Measurements from ENCODE around the gene EFCAB5. TPM values are rescaled to one million over a fixed set of nuclear protein-coding genes. Genes with fewer than 3 reads are reported as not detected.

EFCAB5 gene
- polyA plus RNA-seq, 1 donor from 2014 or later, result 1.0 TPM

DNA sequence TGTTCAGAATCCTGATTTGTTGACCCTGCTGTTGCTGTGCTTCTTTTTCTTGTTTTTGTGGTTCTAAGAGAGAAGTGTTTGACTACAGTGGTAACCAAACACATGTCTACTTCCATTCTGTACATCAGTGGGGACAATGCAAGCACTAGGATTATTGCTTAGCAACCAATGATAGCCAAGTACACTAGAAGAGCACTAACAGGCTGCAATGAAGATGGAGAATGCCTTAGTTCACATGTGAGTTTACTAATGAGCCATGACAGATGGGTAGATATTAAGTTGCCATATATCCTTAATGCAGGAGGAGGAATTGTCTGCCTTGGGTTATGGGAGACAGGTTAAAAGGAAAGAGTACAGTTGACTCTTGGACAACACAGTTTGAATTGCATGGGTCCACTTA lies 8.3 kb downstream of the EFCAB5 start:
- H3K9ac ChIP-seq (ENCODE audit: low read length), result no peak overlapping the region
- no peak overlapping the region for H3K27ac ChIP-seq (ENCODE audit: low read length)
- peaks cover 12% of the 10 kb centered on the region for H3K27me3 ChIP-seq (ENCODE audit: insufficient read depth, low read depth, low read length)
- no peaks in the 10 kb centered on the region for H4K20me1 ChIP-seq (ENCODE audit: insufficient read depth)
- no peaks in the 10 kb centered on the region for H3K36me3 ChIP-seq (ENCODE audit: insufficient read depth, low read length)
- no peak overlapping the region for H2AFZ ChIP-seq (ENCODE audit: low read depth, low read length)
- H3K4me3 ChIP-seq (ENCODE audit: low read length), result no peak overlapping the region
- peaks cover 6% of the 10 kb centered on the region for H3K9me3 ChIP-seq (ENCODE audit: low read length)
- no peaks in the 10 kb centered on the region for H3K9me2 ChIP-seq (ENCODE audit: insufficient read depth, low read length)
- no peak overlapping the region for H3K4me2 ChIP-seq (ENCODE audit: low read length)
- H3F3A ChIP-seq (ENCODE audit: insufficient read depth, low read length, poor library complexity, severe bottlenecking), result no peaks in the 10 kb centered on the region
- no peaks in the 10 kb centered on the region for H3K79me2 ChIP-seq (replicated peaks; ENCODE audit: insufficient read depth, low read length)
- TF ChIP-seq MXI1 (conservative IDR thresholded peaks at IDR 0.05; ENCODE audit: poor library complexity, severe bottlenecking) (no peak), EZH2 (IDR thresholded peaks at IDR 0.05; ENCODE audit: borderline replicate concordance, insufficient read depth, low read length, poor library complexity, severe bottlenecking) (no peak), SMC3 (conservative IDR thresholded peaks at IDR 0.05; ENCODE audit: poor library complexity) (no peak), CTCF (IDR thresholded peaks at IDR 0.05; ENCODE audit: poor library complexity, severe bottlenecking) (no peak), POLR2AphosphoS5 (IDR thresholded peaks at IDR 0.05) (no peak), EP300 (conservative IDR thresholded peaks at IDR 0.05; ENCODE audit: poor library complexity, severe bottlenecking) (no peak), RAD21 (conservative IDR thresholded peaks at IDR 0.05) (no peak), REST (IDR thresholded peaks at IDR 0.05; ENCODE audit: borderline replicate concordance) (no peak)

GRCh38 chr17:29954405-29954804 lies 13.0 kb downstream of the EFCAB5 start:
- TF ChIP-seq TAF1 (IDR thresholded peaks at IDR 0.05; ENCODE audit: low read depth) (no peak), EZH2 (IDR thresholded peaks at IDR 0.05; ENCODE audit: borderline replicate concordance, insufficient read depth, low read length, poor library complexity, severe bottlenecking) (no peak), MXI1 (conservative IDR thresholded peaks at IDR 0.05; ENCODE audit: poor library complexity, severe bottlenecking) (no peak), RAD21 (conservative IDR thresholded peaks at IDR 0.05) (no peak), EP300 (conservative IDR thresholded peaks at IDR 0.05; ENCODE audit: poor library complexity, severe bottlenecking) (no peak), CTCF (IDR thresholded peaks at IDR 0.05; ENCODE audit: poor library complexity, severe bottlenecking) (no peak), POLR2AphosphoS5 (IDR thresholded peaks at IDR 0.05) (no peak)
- no peaks in the 10 kb centered on the region for H3F3A ChIP-seq (ENCODE audit: insufficient read depth, low read length, poor library complexity, severe bottlenecking)
- H3K9me2 ChIP-seq (ENCODE audit: insufficient read depth, low read length), result no peaks in the 10 kb centered on the region
- H2AFZ ChIP-seq (ENCODE audit: low read depth, low read length), result no peak overlapping the region
- H3K79me2 ChIP-seq (replicated peaks; ENCODE audit: insufficient read depth, low read length), result no peaks in the 10 kb centered on the region
- H3K27me3 ChIP-seq (ENCODE audit: insufficient read depth, low read depth, low read length), result peaks cover 8% of the 10 kb centered on the region
- peaks cover 6% of the 10 kb centered on the region for H3K9me3 ChIP-seq (ENCODE audit: low read length)
- H3K36me3 ChIP-seq (ENCODE audit: insufficient read depth, low read length), result no peaks in the 10 kb centered on the region
- H3K4me3 ChIP-seq (ENCODE audit: low read length), result no peak overlapping the region
- H3K9ac ChIP-seq (ENCODE audit: low read length), result no peak overlapping the region
- no peaks in the 10 kb centered on the region for H4K20me1 ChIP-seq (ENCODE audit: insufficient read depth)
- no peak overlapping the region for H3K4me2 ChIP-seq (ENCODE audit: low read length)
- H3K27ac ChIP-seq (ENCODE audit: low read length), result no peak overlapping the region

Data from neural cell (in vitro differentiated cells).